ENCODE results near the gene LRRC53. TPM values are rescaled to one million over a fixed set of nuclear protein-coding genes. Genes with fewer than 3 reads are reported as not detected.

Gene LRRC53
- total RNA-seq, 8 experiments from 2014 or later = 0.11 to 0.29 (median 0.18) TPM; not detected in 3

- Histone ChIP-seq H3K4me1 (replicated peaks in 1 of 2) (peaks cover 0 to 17% of the 10 kb centered on the region in 2 donors), H3K4me3 (no peak overlapping the region), H3K27ac (no peak overlapping the region)
- 0 to 97% (median 90%) methylated on average over 1 to 3 of the region's 3 CpGs; no CpG with 5 or more reads in 3 of the 10 experiments for WGBS, 10 experiments
- in situ Hi-C loops (cut with MboI; ENCODE audit: low pct_unique_long_range_greater_than_20kb in 2 of 9, low sequenced_read_pairs in 9 of 9, unreplicated experiment in 9 of 9) = no loop called here
- no peak for ATAC-seq (replicated peaks in 6 of 8)
Observed at GRCh38 chr1:74485622-74486021, 26.8 kb downstream of the LRRC53 start.

GRCh38 chr1:74481607-74482006, 30.8 kb downstream of the LRRC53 start:
- peaks cover 0 to 20% of the 10 kb centered on the region in 2 donors for H3K4me1 ChIP-seq (replicated peaks in 1 of 2)
- no peak overlapping the region for H3K4me3 ChIP-seq
- 25 to 100% (median 74%) methylated on average over 1 to 3 of the region's 3 CpGs for WGBS, 10 experiments
- H3K27ac ChIP-seq = no peak overlapping the region
- in situ Hi-C loops (cut with MboI; ENCODE audit: low pct_unique_long_range_greater_than_20kb in 2 of 9, low sequenced_read_pairs in 9 of 9, unreplicated experiment in 9 of 9) = no loop called here
- ATAC-seq (replicated peaks in 6 of 8) = no peak

- no peak overlapping the region for H3K4me3 ChIP-seq
- H3K4me1 ChIP-seq (replicated peaks in 1 of 2) = peaks cover 5 to 29% of the 10 kb centered on the region in 2 donors
- in situ Hi-C loops (cut with MboI; ENCODE audit: low pct_unique_long_range_greater_than_20kb in 2 of 9, low sequenced_read_pairs in 9 of 9, unreplicated experiment in 9 of 9) = no loop called here
- no peak overlapping the region for H3K27ac ChIP-seq
- no peak for ATAC-seq (replicated peaks in 6 of 8)
- WGBS, 10 experiments = 60 to 100% (median 94%) methylated on average over 1 to 4 of the region's 6 CpGs; no CpG with 5 or more reads in 3 of the 10 experiments
Observed at GRCh38 chr1:74480068-74480467, 32.3 kb downstream of the LRRC53 start.

GRCh38 chr1:74478979-74479378, 33.4 kb downstream of the LRRC53 start:
- WGBS, 10 experiments = 0 to 88% (median 24%) methylated on average over 1 to 2 of the region's 2 CpGs; no CpG with 5 or more reads in 1 of the 10 experiments
- in situ Hi-C loops (cut with MboI; ENCODE audit: low pct_unique_long_range_greater_than_20kb in 2 of 9, low sequenced_read_pairs in 9 of 9, unreplicated experiment in 9 of 9) = no loop called here

GRCh38 chr1:74474585-74474984, 37.8 kb downstream of the LRRC53 start:
- 20 to 71% (median 43%) methylated on average over 1 to 6 of the region's 6 CpGs; no CpG with 5 or more reads in 1 of the 10 experiments for WGBS, 10 experiments
- peak in 5 of 8 experiments; percentile 94 to 96 (median 96) for ATAC-seq (replicated peaks in 6 of 8)
- Histone ChIP-seq H3K27ac (no peak overlapping the region), H3K4me3 (no peak overlapping the region), H3K4me1 (replicated peaks in 1 of 2) (peaks cover 12 to 30% of the 10 kb centered on the region in 2 donors)
- in situ Hi-C loops (cut with MboI; ENCODE audit: low pct_unique_long_range_greater_than_20kb in 2 of 9, low sequenced_read_pairs in 9 of 9, unreplicated experiment in 9 of 9) = no loop called here

More at GRCh38 chr1:74478979-74479378, 33.4 kb downstream of the LRRC53 start:
- H3K27ac ChIP-seq = no peak overlapping the region
- peaks cover 12 to 40% of the 10 kb centered on the region in 2 donors for H3K4me1 ChIP-seq (replicated peaks in 1 of 2)
- ATAC-seq (replicated peaks in 6 of 8) = no peak
- H3K4me3 ChIP-seq = no peak overlapping the region

- Histone ChIP-seq H3K4me3 (no peak overlapping the region), H3K27ac (no peak overlapping the region), H3K4me1 (replicated peaks in 1 of 2) (peaks cover 12 to 32% of the 10 kb centered on the region in 2 donors)
- in situ Hi-C loops (cut with MboI; ENCODE audit: low pct_unique_long_range_greater_than_20kb in 2 of 9, low sequenced_read_pairs in 9 of 9, unreplicated experiment in 9 of 9) = no loop called here
- ATAC-seq (replicated peaks in 6 of 8) = no peak
- WGBS, 10 experiments = 21 to 90% (median 81%) methylated on average over 1 to 3 of the region's 3 CpGs
Observed at GRCh38 chr1:74471470-74471869, 40.9 kb downstream of the LRRC53 start.

GRCh38 chr1:74470936-74471335, 41.5 kb downstream of the LRRC53 start:
- ATAC-seq (replicated peaks in 6 of 8) = no peak
- Histone ChIP-seq H3K4me3 (no peak overlapping the region), H3K4me1 (replicated peaks in 1 of 2) (peaks cover 12 to 31% of the 10 kb centered on the region in 2 donors), H3K27ac (no peak overlapping the region)
- WGBS, 10 experiments = 0 to 97% (median 65%) methylated on average over 1 to 3 of the region's 3 CpGs; no CpG with 5 or more reads in 1 of the 10 experiments
- in situ Hi-C loops (cut with MboI; ENCODE audit: low pct_unique_long_range_greater_than_20kb in 2 of 9, low sequenced_read_pairs in 9 of 9, unreplicated experiment in 9 of 9) = no loop called here

- in situ Hi-C loops (cut with MboI; ENCODE audit: low pct_unique_long_range_greater_than_20kb in 2 of 9, low sequenced_read_pairs in 9 of 9, unreplicated experiment in 9 of 9) = no loop called here
- H3K4me3 ChIP-seq = no peak overlapping the region
- ATAC-seq (replicated peaks in 6 of 8) = no peak
- H3K27ac ChIP-seq = no peak overlapping the region
- 4 to 100% (median 92%) methylated on average over 1 to 3 of the region's 3 CpGs for WGBS, 10 experiments
- H3K4me1 ChIP-seq (replicated peaks in 1 of 2) = peaks cover 9 to 24% of the 10 kb centered on the region in 2 donors
Observed at GRCh38 chr1:74470251-74470650, 42.2 kb downstream of the LRRC53 start.

- ATAC-seq (replicated peaks in 6 of 8) = peak in 3 of 8 experiments; percentile 36 to 58 (median 41)
- no peak overlapping the region for H3K27ac ChIP-seq
- in situ Hi-C loops (cut with MboI; ENCODE audit: low pct_unique_long_range_greater_than_20kb in 2 of 9, low sequenced_read_pairs in 9 of 9, unreplicated experiment in 9 of 9) = no loop called here
- H3K4me1 ChIP-seq (replicated peaks in 1 of 2) = peaks cover 2 to 13% of the 10 kb centered on the region in 2 donors
- WGBS, 10 experiments = 0 to 30% (median 5%) methylated on average over 1 to 2 of the region's 2 CpGs
- H3K4me3 ChIP-seq = no peak overlapping the region
Observed at GRCh38 chr1:74468982-74469603, 43.3 kb downstream of the LRRC53 start.

- Histone ChIP-seq H3K4me3 (no peak overlapping the region), H3K4me1 (replicated peaks in 1 of 2) (peaks cover 10 to 20% of the 10 kb centered on the region in 2 donors), H3K27ac (no peak overlapping the region)
- in situ Hi-C loops (cut with MboI; ENCODE audit: low pct_unique_long_range_greater_than_20kb in 2 of 9, low sequenced_read_pairs in 9 of 9, unreplicated experiment in 9 of 9) = no loop called here
- whole genome bisulfite sequencing, 10 experiments = 24 to 96% (median 81%) methylated on average over 2 to 3 of the region's 3 CpGs
- ATAC-seq (replicated peaks in 6 of 8) = peak in 1 of 8 experiments; percentile 15
Observed at GRCh38 chr1:74467786-74468377, 44.5 kb downstream of the LRRC53 start.

- no peak for ATAC-seq (replicated peaks in 6 of 8)
- in situ Hi-C loops (cut with MboI; ENCODE audit: low pct_unique_long_range_greater_than_20kb in 2 of 9, low sequenced_read_pairs in 9 of 9, unreplicated experiment in 9 of 9) = no loop called here
- WGBS, 10 experiments = 60 to 100% (median 94%) methylated on average over 2 to 16 of the region's 24 CpGs; no CpG with 5 or more reads in 5 of the 10 experiments
- Histone ChIP-seq H3K4me1 (replicated peaks in 1 of 2) (peaks cover 10 to 21% of the 10 kb centered on the region in 2 donors), H3K27ac (no peak overlapping the region), H3K4me3 (no peak overlapping the region)
Observed at GRCh38 chr1:74465193-74465681, 47.2 kb downstream of the LRRC53 start.

- WGBS, 10 experiments = 9 to 97% (median 88%) methylated on average over 3 to 6 of the region's 6 CpGs
- in situ Hi-C loops (cut with MboI; ENCODE audit: low pct_unique_long_range_greater_than_20kb in 2 of 9, low sequenced_read_pairs in 9 of 9, unreplicated experiment in 9 of 9) = no loop called here
- Histone ChIP-seq H3K27ac (no peak overlapping the region), H3K4me3 (no peak overlapping the region), H3K4me1 (replicated peaks in 1 of 2) (peaks cover 10 to 21% of the 10 kb centered on the region in 2 donors)
- ATAC-seq (replicated peaks in 6 of 8) = peak in 3 of 8 experiments; percentile 2 to 22 (median 16)
Observed at GRCh38 chr1:74464037-74464436, 48.4 kb downstream of the LRRC53 start.

- Histone ChIP-seq H3K4me3 (no peak overlapping the region), H3K27ac (no peak overlapping the region), H3K4me1 (replicated peaks in 1 of 2) (peaks cover 10 to 18% of the 10 kb centered on the region in 2 donors)
- ATAC-seq (replicated peaks in 6 of 8) = peak in 7 of 8 experiments; percentile 26 to 95 (median 94)
- 27 to 100% (median 68%) methylated on average over 1 to 9 of the region's 9 CpGs; no CpG with 5 or more reads in 1 of the 10 experiments for whole genome bisulfite sequencing, 10 experiments
- in situ Hi-C loops (cut with MboI; ENCODE audit: low pct_unique_long_range_greater_than_20kb in 2 of 9, low sequenced_read_pairs in 9 of 9, unreplicated experiment in 9 of 9) = no loop called here
Observed at GRCh38 chr1:74463333-74463988, 49.0 kb downstream of the LRRC53 start.

All from motor neuron (in vitro differentiated cells).